Measurements from ENCODE around the gene SUN3.
"Not testable (repeated sequence)": the region's sequence is repeated elsewhere in the genome, so short reads cannot be mapped to it uniquely, and the experiment has no call there.

Gene SUN3

GRCh38 chr7:48006866-48007265, 22.0 kb downstream of the SUN3 start:
- Histone ChIP-seq H3K4me3 (ENCODE audit: low read length) (no peak overlapping the region), H3K9me3 (replicated peaks; ENCODE audit: insufficient read depth, low read length) (no peaks in the 10 kb centered on the region)

GRCh38 chr7:48004638-48005037, 24.3 kb downstream of the SUN3 start:
- H3F3A ChIP-seq (ENCODE audit: insufficient read depth, low read length) = no peaks in the 10 kb centered on the region
- no peaks in the 10 kb centered on the region for H3K9me2 ChIP-seq (replicated peaks; ENCODE audit: insufficient read depth, low read length)
- no peaks in the 10 kb centered on the region for H3K27me3 ChIP-seq (replicated peaks; ENCODE audit: insufficient read depth, low read length)
- H4K20me1 ChIP-seq (ENCODE audit: insufficient read depth, low read length) = no peaks in the 10 kb centered on the region
- no peak for TF ChIP-seq CTCF (IDR thresholded peaks at IDR 0.05; ENCODE audit: low read length)
- TF ChIP-seq EZH2phosphoT487 (IDR thresholded peaks at IDR 0.05; ENCODE audit: low read length) = no peak
- TF ChIP-seq EZH2 (optimal IDR thresholded peaks at IDR 0.05; ENCODE audit: low read depth, low read length) = no peak
- H3K9me3 ChIP-seq (replicated peaks; ENCODE audit: insufficient read depth, low read length) = no peaks in the 10 kb centered on the region
- H3K9ac ChIP-seq (ENCODE audit: low read length) = no peak overlapping the region
- H3K4me2 ChIP-seq (ENCODE audit: low read depth, low read length) = no peak overlapping the region
- no peaks in the 10 kb centered on the region for H3K4me1 ChIP-seq (ENCODE audit: low read length)
- H3K4me3 ChIP-seq (ENCODE audit: low read length) = no peak overlapping the region
- DNase-seq = no peak
- H3K79me2 ChIP-seq (ENCODE audit: low read length) = no peaks in the 10 kb centered on the region
- H3K27ac ChIP-seq (ENCODE audit: low read length) = no peak overlapping the region
- no peaks in the 10 kb centered on the region for H3K36me3 ChIP-seq (replicated peaks; ENCODE audit: insufficient read depth, low read length)
- no peak overlapping the region; the same call in 1 of the 2 replicates for H2AFZ ChIP-seq (ENCODE audit: low read length)

More at GRCh38 chr7:48006866-48007265, 22.0 kb downstream of the SUN3 start:
- no peaks in the 10 kb centered on the region for H3K36me3 ChIP-seq (replicated peaks; ENCODE audit: insufficient read depth, low read length)
- H4K20me1 ChIP-seq (ENCODE audit: insufficient read depth, low read length) = no peaks in the 10 kb centered on the region
- H3K79me2 ChIP-seq (ENCODE audit: low read length) = no peaks in the 10 kb centered on the region
- TF ChIP-seq EZH2phosphoT487 (IDR thresholded peaks at IDR 0.05; ENCODE audit: low read length) = no peak
- TF ChIP-seq EZH2 (optimal IDR thresholded peaks at IDR 0.05; ENCODE audit: low read depth, low read length) = no peak
- no peak for TF ChIP-seq CTCF (IDR thresholded peaks at IDR 0.05; ENCODE audit: low read length)
- H3K9ac ChIP-seq (ENCODE audit: low read length) = no peak overlapping the region
- H3K4me1 ChIP-seq (ENCODE audit: low read length) = no peaks in the 10 kb centered on the region
- no peaks in the 10 kb centered on the region for H3F3A ChIP-seq (ENCODE audit: insufficient read depth, low read length)
- H3K4me2 ChIP-seq (ENCODE audit: low read depth, low read length) = no peak overlapping the region
- no peaks in the 10 kb centered on the region for H3K9me2 ChIP-seq (replicated peaks; ENCODE audit: insufficient read depth, low read length)
- no peaks in the 10 kb centered on the region for H3K27me3 ChIP-seq (replicated peaks; ENCODE audit: insufficient read depth, low read length)
- no peak overlapping the region for H2AFZ ChIP-seq (ENCODE audit: low read length)
- no peak for DNase-seq
- no peak overlapping the region for H3K27ac ChIP-seq (ENCODE audit: low read length)

- no peak for DNase-seq
- Histone ChIP-seq H3K4me2 (ENCODE audit: low read depth, low read length) (no peak overlapping the region), H3K36me3 (replicated peaks; ENCODE audit: insufficient read depth, low read length) (no peaks in the 10 kb centered on the region)
Observed at GRCh38 chr7:48004032-48004431, 24.9 kb downstream of the SUN3 start.

GRCh38 chr7:48000164-48000563, 28.7 kb downstream of the SUN3 start:
- not testable (repeated sequence) for H3F3A ChIP-seq (ENCODE audit: insufficient read depth, low read length); H3K9me2 ChIP-seq (replicated peaks; ENCODE audit: insufficient read depth, low read length); H3K36me3 ChIP-seq (replicated peaks; ENCODE audit: insufficient read depth, low read length); H2AFZ ChIP-seq (ENCODE audit: low read length); H3K4me2 ChIP-seq (ENCODE audit: low read depth, low read length); H3K27me3 ChIP-seq (replicated peaks; ENCODE audit: insufficient read depth, low read length); H3K4me1 ChIP-seq (ENCODE audit: low read length); H3K9ac ChIP-seq (ENCODE audit: low read length); H4K20me1 ChIP-seq (ENCODE audit: insufficient read depth, low read length); H3K79me2 ChIP-seq (ENCODE audit: low read length); H3K27ac ChIP-seq (ENCODE audit: low read length); H3K9me3 ChIP-seq (replicated peaks; ENCODE audit: insufficient read depth, low read length); H3K4me3 ChIP-seq (ENCODE audit: low read length); DNase-seq

More at GRCh38 chr7:48004032-48004431, 24.9 kb downstream of the SUN3 start:
- no peaks in the 10 kb centered on the region for H3F3A ChIP-seq (ENCODE audit: insufficient read depth, low read length)
- H2AFZ ChIP-seq (ENCODE audit: low read length) = no peak overlapping the region
- H3K9me3 ChIP-seq (replicated peaks; ENCODE audit: insufficient read depth, low read length) = no peaks in the 10 kb centered on the region
- no peak overlapping the region for H3K9ac ChIP-seq (ENCODE audit: low read length)
- H3K27me3 ChIP-seq (replicated peaks; ENCODE audit: insufficient read depth, low read length) = no peaks in the 10 kb centered on the region
- H4K20me1 ChIP-seq (ENCODE audit: insufficient read depth, low read length) = no peaks in the 10 kb centered on the region
- H3K79me2 ChIP-seq (ENCODE audit: low read length) = no peaks in the 10 kb centered on the region
- no peaks in the 10 kb centered on the region for H3K4me1 ChIP-seq (ENCODE audit: low read length)
- no peak for TF ChIP-seq EZH2 (optimal IDR thresholded peaks at IDR 0.05; ENCODE audit: low read depth, low read length)
- TF ChIP-seq CTCF (IDR thresholded peaks at IDR 0.05; ENCODE audit: low read length) = no peak
- TF ChIP-seq EZH2phosphoT487 (IDR thresholded peaks at IDR 0.05; ENCODE audit: low read length) = no peak
- no peak overlapping the region for H3K27ac ChIP-seq (ENCODE audit: low read length)
- no peak overlapping the region for H3K4me3 ChIP-seq (ENCODE audit: low read length)
- H3K9me2 ChIP-seq (replicated peaks; ENCODE audit: insufficient read depth, low read length) = no peaks in the 10 kb centered on the region

Data from MM.1S (cell line).